Upper lobe of right lung (tissue), 1 donor: ENCODE results near the gene GLI2. TPM values are rescaled to one million over a fixed set of nuclear protein-coding genes. Genes with fewer than 3 reads are reported as not detected.

ENCODE experiments used
- ATAC-seq: fragments of 200-7000 bp; cut with Tn5 transposase; one replicate; pipeline ENCODE4 v1.9.1; 2020; ENCODE audit warnings: mild to moderate bottlenecking, moderate library complexity
- DNase-seq: peaks from one replicate; pipeline ENCODE4 v3.0.0-alpha.2; 2020
- H3K27ac ChIP-seq: fragments of 200-600 bp; one replicate; pipeline ENCODE4 v1.8.0; 2022
- H3K27me3 ChIP-seq: fragments of 200-600 bp; one replicate; pipeline ENCODE4 v1.8.0; 2022; ENCODE audit warnings: mild to moderate bottlenecking
- H3K36me3 ChIP-seq: fragments of 200-600 bp; one replicate; pipeline ENCODE4 v1.8.0; 2022
- H3K4me1 ChIP-seq: fragments of 200-600 bp; one replicate; pipeline ENCODE4 v1.8.0; 2022
- H3K4me3 ChIP-seq: fragments of 200-600 bp; one replicate; pipeline ENCODE4 v1.8.0; 2022; ENCODE audit warnings: mild to moderate bottlenecking
- H3K9me3 ChIP-seq: fragments of 200-600 bp; one replicate; pipeline ENCODE4 v1.8.0; 2022
- intact Hi-C: fragments of 100-400 bp; cut with DNase I; formaldehyde crosslinking; loops from one replicate; pipeline ENCODE4 v1.11.0; 2022
- total RNA-seq: library from RNA; stranded (reverse); fragmentation: NEBNext Ultra II Directional; extraction: Animal tissue kit (Norgen Biotek cat#: 25700); gene quantifications from one replicate; pipeline ENCODE4 v1.2.1, GENCODE V29; 2021
- TF ChIP-seq, protein P1 (sequence below): fragments of 200-600 bp; IDR thresholded peaks from one replicate; pipeline ENCODE4 v1.8.0; 2022; ENCODE audit warnings: antibody characterized with exemption
- donor health status: DM: no; HTN: yes; CAD: no; lungs with severe emphysema.

GLI2 gene
- total RNA-seq, 1 donor from 2014 or later: 4.7 TPM

DNA sequence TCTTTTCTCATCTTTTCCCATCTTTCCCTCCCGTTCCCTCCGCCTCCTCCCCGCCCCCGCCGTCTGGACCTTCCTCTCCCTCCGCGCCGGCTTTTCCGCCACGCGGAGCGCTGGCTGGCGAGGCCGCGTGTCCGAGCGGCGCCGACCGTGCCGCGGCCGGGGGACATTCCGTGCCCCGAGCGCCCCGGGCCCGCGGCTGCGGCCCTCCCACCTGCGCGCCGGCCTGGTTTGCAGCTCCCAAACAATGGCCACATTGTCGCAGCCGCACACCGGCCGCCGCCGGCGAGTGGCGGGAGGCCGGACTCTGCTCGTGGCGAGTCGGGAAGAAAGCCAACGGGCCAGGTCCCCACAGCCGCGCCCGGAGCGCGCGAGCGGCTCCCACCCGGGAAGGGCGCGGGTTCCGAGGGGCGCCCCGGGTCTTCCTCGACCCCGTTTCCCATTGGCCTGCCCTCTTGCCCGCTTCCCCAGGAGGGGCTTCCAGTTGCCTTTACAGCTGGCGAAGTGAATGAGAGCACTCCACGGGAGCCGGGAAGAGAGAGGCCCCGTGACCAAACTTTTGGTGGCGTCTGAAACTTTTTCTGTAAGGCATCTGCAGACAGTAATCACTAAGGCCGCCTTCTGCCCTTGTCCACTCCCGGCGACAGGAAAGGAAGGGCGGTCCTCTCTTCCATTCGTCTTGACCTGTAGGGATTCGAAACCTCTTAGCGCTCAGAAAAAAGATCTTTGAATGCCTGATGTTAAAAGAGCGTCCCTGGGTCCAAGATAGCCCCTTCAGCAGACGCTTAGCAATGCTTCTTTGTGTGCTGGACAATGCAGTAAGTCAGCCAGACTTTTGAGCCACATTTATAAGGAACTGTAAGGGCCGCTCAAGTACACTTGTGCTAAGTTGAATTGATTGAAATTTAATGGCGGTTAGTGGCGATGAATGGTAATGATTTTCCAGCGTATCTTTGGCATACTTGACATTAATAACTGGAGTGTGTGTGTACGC lies 6.2 kb downstream of the GLI2 start:
- H3K4me3 ChIP-seq: peak overlapping the region; percentile 26
- DNase-seq (no peak), ATAC-seq (no peak)
- H3K27ac ChIP-seq: no peak overlapping the region
- no peaks in the 10 kb centered on the region for H3K9me3 ChIP-seq
- peaks cover 74% of the 10 kb centered on the region for H3K27me3 ChIP-seq
- TF ChIP-seq, protein P1, sequence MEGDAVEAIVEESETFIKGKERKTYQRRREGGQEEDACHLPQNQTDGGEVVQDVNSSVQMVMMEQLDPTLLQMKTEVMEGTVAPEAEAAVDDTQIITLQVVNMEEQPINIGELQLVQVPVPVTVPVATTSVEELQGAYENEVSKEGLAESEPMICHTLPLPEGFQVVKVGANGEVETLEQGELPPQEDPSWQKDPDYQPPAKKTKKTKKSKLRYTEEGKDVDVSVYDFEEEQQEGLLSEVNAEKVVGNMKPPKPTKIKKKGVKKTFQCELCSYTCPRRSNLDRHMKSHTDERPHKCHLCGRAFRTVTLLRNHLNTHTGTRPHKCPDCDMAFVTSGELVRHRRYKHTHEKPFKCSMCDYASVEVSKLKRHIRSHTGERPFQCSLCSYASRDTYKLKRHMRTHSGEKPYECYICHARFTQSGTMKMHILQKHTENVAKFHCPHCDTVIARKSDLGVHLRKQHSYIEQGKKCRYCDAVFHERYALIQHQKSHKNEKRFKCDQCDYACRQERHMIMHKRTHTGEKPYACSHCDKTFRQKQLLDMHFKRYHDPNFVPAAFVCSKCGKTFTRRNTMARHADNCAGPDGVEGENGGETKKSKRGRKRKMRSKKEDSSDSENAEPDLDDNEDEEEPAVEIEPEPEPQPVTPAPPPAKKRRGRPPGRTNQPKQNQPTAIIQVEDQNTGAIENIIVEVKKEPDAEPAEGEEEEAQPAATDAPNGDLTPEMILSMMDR: no peak
- intact Hi-C loops: no loop called here
- H3K36me3 ChIP-seq: no peaks in the 10 kb centered on the region
- peaks cover 21% of the 10 kb centered on the region for H3K4me1 ChIP-seq

DNA sequence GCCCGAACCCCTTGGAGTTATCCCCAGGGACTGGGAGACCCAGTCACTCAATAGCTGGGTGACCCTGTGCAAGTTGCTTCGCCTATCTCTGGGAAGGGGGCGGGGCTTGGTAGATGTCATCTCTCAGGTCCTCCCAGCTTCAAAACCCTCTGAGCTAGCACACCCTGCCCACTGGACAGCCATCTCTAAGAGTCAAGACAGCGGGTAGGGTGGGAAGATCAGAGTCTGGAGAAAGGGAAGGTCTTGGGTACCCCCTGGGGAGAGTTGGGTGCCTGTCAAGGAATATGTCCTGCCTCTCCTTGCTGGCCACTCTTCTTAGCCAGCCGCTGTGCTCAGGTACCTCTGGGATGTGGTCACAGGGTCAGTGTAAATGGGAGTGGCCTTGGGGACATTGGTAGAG lies 8.0 kb downstream of the GLI2 start:
- DNase-seq (no peak), ATAC-seq (no peak)
- Histone ChIP-seq H3K9me3 (no peaks in the 10 kb centered on the region), H3K27me3 (peaks cover 56% of the 10 kb centered on the region), H3K4me1 (peaks cover 7% of the 10 kb centered on the region), H3K4me3 (no peak overlapping the region), H3K36me3 (no peaks in the 10 kb centered on the region), H3K27ac (no peak overlapping the region)
- intact Hi-C loops: no loop called here
- TF ChIP-seq, protein P1: no peak

DNA sequence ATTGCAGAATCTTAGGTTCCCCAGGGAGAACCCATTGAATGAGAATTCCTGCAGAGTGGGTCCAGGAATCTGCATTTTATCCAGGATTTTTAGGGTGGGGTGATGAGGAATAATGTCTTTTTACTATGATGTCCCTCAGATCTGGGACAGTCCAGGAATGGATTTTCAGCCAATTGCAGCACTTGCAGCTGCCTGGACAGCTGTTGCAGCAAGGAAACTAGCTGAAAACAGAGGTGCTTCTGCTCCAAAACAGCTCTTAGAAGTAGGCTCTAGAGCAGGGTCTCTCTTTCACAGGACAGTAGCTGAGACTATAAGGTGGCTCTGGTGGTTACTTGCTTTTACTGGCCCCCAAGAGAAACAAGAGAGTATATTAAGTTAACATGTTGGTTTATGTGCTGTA lies 9.1 kb downstream of the GLI2 start:
- intact Hi-C loops: no loop called here
- TF ChIP-seq, protein P1: no peak
- no peak overlapping the region for H3K4me3 ChIP-seq
- DNase-seq (no peak), ATAC-seq (no peak)
- no peak overlapping the region for H3K27ac ChIP-seq
- no peaks in the 10 kb centered on the region for H3K36me3 ChIP-seq
- no peaks in the 10 kb centered on the region for H3K9me3 ChIP-seq
- peaks cover 5% of the 10 kb centered on the region for H3K4me1 ChIP-seq
- H3K27me3 ChIP-seq: peaks cover 49% of the 10 kb centered on the region

DNA sequence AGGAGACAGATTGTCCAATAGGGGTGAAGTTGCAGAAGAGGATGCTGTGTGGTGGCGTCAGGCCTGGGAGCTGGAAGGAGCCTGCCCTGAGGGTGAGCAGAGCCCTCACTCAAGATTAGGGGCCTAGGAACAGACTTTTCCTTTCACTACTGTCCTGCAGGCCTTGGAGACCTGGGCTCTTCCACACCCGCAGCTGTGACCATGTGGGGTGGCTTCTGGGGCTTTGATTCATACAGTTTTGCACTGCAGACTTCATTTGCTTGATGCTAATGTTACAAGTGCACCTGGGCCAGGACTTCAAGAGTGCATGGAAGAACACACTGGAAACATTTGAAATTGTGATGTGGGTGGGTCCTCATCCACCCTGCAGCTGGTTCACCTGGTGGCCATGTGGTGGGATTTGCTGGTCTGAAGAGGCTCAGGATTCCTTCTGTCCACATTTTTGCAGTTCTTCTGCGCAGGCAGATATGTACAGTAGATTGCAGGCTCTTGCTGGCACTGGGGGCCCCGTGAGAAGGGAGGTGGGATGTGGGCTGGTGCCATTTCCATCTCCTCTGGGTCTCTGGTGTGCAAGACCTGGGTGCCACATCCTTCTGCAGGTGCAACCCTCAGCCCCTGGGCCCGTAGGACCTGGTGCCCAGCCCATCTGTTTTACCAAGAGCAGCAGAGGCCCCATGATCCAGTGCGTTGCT lies 9.9 kb downstream of the GLI2 start:
- TF ChIP-seq, protein P1: no peak
- Histone ChIP-seq H3K36me3 (no peaks in the 10 kb centered on the region), H3K27ac (no peak overlapping the region), H3K27me3 (peaks cover 42% of the 10 kb centered on the region), H3K4me3 (no peak overlapping the region), H3K4me1 (peaks cover 5% of the 10 kb centered on the region), H3K9me3 (no peaks in the 10 kb centered on the region)
- ATAC-seq (no peak), DNase-seq (no peak)
- intact Hi-C loops: no loop called here

DNA sequence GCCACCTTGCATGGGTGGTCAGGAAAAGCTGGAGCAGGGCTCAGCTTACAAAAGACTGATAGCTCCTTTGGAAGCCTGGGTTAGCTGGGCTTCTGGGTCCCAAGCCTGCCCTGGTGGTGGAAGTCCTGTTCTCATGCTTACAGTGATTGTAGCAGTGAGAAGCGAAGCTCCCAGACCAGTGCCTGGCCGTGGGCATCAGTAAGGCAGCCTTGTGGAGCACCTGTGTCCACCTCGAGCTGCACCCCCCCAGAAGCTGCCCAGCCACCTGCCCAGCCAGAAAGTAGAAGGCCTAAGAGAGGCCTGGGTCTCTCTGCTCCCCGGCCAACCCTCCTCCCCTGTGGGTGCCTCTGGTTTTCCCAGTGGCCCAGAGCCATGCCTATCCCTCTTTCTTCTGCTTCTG lies 10.5 kb downstream of the GLI2 start:
- TF ChIP-seq, protein P1: no peak
- no peak for ATAC-seq
- intact Hi-C loops: no loop called here
- no peaks in the 10 kb centered on the region for H3K36me3 ChIP-seq
- H3K4me1 ChIP-seq: peaks cover 5% of the 10 kb centered on the region
- no peak overlapping the region for H3K4me3 ChIP-seq
- no peak for DNase-seq
- H3K27me3 ChIP-seq: peaks cover 36% of the 10 kb centered on the region
- H3K27ac ChIP-seq: no peak overlapping the region
- no peaks in the 10 kb centered on the region for H3K9me3 ChIP-seq
